HG03342 (cell line): Measurements from ENCODE around the gene PRSS8.

Experiments
- ATAC-seq: cut with Tn5 transposase; IDR thresholded peaks from one replicate; pipeline ENCODE4 v1.9.1; 2021; ENCODE audit warnings: mild to moderate bottlenecking, moderate library complexity; ENCODE audit not compliant: unreplicated experiment

The PRSS8 gene

DNA sequence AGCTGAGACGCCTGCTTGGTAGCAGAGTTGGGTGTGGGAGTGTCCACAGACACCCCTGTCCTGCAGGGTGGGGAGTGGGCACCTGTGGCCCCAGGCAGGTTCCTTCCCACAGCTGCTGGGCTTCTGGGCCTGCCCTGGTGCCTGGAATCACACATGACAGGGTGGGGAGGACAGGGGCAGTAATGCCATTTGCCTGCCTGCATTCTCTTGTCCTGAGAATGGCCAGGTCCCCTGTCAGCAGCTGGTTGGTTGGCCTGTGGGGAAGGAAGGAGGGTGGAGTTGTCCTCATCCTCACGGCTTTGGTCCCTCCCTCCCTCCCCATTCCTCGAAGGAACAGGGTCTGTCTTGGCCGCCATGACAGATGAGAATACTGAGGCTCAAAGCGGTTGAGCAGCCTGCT lies 52.0 kb downstream of the PRSS8 start:
- ATAC-seq: no peak

DNA sequence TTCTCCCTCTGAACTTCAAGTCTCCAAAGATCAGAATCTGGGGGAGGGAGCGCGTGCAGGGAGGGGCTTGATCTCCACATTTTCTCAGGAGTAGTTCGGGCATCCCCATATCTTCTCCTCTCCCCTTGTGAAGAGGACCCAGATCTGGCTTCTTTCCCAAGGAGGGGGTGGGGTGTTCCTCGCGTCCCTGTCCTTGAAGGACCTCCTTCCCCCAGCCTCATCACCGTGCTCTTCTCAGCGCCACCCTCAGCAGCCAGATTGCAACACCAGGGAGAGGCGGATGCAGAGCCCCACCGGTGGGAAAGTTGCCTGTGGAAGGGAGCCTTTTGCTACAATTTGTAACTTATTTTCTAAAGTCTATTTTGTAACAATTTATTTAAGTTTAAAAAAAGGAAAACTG lies 52.4 kb downstream of the PRSS8 start:
- ATAC-seq: no peak

GRCh38 chr16:31082368-31083045 lies 53.0 kb downstream of the PRSS8 start:
- ATAC-seq: no peak
